Endothelial cell of umbilical vein (primary cell): ENCODE measurements around the gene LANCL2.

Source experiments
- EZH2 ChIP-seq: IDR thresholded peaks from 2 replicates; pipeline ENCODE4 v1.6.1; 2012; ENCODE audit warnings: borderline replicate concordance, low read depth, mild to moderate bottlenecking, moderate library complexity, low read length, inconsistent platforms; ENCODE audit not compliant: severe bottlenecking
- GATA2 ChIP-seq: IDR thresholded peaks from 2 replicates; pipeline ENCODE4 v1.7.0; 2011; ENCODE audit warnings: low read depth, mild to moderate bottlenecking, moderate library complexity, mixed read lengths, low read length; ENCODE audit not compliant: insufficient read length, insufficient read depth
- POLR2A ChIP-seq: IDR thresholded peaks from 2 replicates; pipeline ENCODE4 v1.6.1; 2012; ENCODE audit warnings: low read depth, mild to moderate bottlenecking, control low read depth, low read length
- POLR2AphosphoS5 ChIP-seq: IDR thresholded peaks from 2 replicates; pipeline ENCODE4 v1.6.1; 2012; ENCODE audit warnings: low read depth, mild to moderate bottlenecking, control low read depth, low read length, moderate library complexity; ENCODE audit not compliant: insufficient read depth
- TF ChIP-seq, protein P1 (sequence below), 2 donors: IDR thresholded peaks; 1 replicate in 1 of 2; 2 replicates in 1 of 2; pipeline ENCODE4 v1.5.1; 2011; ENCODE audit warnings: low read length in 2 of 2, mild to moderate bottlenecking in 2 of 2, moderate library complexity in 2 of 2, control low read depth in 1 of 2, inconsistent platforms in 1 of 2, low read depth in 1 of 2; ENCODE audit not compliant: insufficient read depth in 1 of 2; ENCODE audit errors: extremely low read depth in 1 of 2
- TF ChIP-seq, protein P2 (sequence below): IDR thresholded peaks from 2 replicates; pipeline ENCODE4 v1.6.1; 2011; ENCODE audit not compliant: insufficient read depth, insufficient read length

GRCh38 chr7:55438085-55438756 is 73.1 kb downstream of the LANCL2 start:
- TF ChIP-seq, protein P1, sequence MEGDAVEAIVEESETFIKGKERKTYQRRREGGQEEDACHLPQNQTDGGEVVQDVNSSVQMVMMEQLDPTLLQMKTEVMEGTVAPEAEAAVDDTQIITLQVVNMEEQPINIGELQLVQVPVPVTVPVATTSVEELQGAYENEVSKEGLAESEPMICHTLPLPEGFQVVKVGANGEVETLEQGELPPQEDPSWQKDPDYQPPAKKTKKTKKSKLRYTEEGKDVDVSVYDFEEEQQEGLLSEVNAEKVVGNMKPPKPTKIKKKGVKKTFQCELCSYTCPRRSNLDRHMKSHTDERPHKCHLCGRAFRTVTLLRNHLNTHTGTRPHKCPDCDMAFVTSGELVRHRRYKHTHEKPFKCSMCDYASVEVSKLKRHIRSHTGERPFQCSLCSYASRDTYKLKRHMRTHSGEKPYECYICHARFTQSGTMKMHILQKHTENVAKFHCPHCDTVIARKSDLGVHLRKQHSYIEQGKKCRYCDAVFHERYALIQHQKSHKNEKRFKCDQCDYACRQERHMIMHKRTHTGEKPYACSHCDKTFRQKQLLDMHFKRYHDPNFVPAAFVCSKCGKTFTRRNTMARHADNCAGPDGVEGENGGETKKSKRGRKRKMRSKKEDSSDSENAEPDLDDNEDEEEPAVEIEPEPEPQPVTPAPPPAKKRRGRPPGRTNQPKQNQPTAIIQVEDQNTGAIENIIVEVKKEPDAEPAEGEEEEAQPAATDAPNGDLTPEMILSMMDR (IDR thresholded peaks at IDR 0.05; ENCODE audit: extremely low read depth in 1 of 2, insufficient read depth in 1 of 2, low read depth in 1 of 2, low read length in 2 of 2), result no peak
- TF ChIP-seq, protein P2, sequence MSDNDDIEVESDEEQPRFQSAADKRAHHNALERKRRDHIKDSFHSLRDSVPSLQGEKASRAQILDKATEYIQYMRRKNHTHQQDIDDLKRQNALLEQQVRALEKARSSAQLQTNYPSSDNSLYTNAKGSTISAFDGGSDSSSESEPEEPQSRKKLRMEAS, result no peak
- TF ChIP-seq POLR2A (no peak), POLR2AphosphoS5 (no peak), GATA2 (no peak), EZH2 (no peak)
